ENCODE results near the gene ACBD6.

DNA sequence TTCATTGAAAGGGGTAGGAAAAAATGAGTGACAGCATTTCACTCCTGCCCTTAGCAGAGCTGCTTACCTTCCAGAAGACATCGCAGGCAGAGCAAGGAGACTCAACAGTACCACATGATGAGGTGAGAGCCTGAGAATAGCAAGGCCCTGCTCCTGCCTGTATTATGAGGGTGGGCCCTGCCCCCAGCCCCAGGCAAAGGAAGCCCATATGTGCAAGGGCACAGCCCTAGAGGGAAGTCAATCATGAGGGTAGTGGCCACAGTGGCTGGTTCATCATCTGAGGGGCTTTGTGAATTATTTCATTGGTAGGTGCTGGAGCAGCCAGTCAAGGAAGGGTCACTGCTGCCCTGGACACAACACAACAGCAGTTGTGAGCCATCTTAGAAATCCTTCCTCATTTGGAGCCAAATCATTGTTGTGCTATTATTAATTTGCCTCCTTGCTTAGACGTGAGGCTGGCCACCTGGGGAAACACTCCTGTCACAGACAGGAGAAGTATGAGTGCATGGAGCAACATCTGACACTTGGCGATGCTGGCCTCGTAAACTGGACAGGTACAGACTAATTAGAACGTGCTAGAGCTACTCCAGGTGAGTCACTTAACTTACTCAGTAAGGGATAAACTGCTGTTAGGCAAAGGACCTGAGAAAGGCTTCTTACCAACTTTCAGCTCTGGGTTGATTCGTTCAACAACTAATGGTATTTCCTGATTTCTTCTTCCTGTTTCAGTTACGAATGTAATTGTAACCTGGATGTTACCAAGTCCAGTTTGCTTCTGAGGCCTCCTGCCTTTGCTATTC, 22.7 kb upstream of the ACBD6 start:
- no peak for TF ChIP-seq POLR2A (IDR thresholded peaks at IDR 0.05; ENCODE audit: low read depth, low read length)
- no peak for TF ChIP-seq TAF1 (IDR thresholded peaks at IDR 0.05; ENCODE audit: borderline replicate concordance, low read depth, low read length)

Data from GM12892 (cell line).